Right lobe of liver (tissue), 6 donors: Measurements from ENCODE around the gene SRCAP. TPM values are rescaled to one million over a fixed set of nuclear protein-coding genes. Genes with fewer than 3 reads are reported as not detected.
A peak's percentile ranks its signal among the peaks of the same experiment; 100 is the strongest.

Source experiments
- ATAC-seq, 4 donors: fragments of 200-7000 bp; cut with Tn5 transposase; one replicate each; pipeline ENCODE4 v1.9.1; 2020; ENCODE audit warnings: mild to moderate bottlenecking in 4 of 4, moderate library complexity in 4 of 4
- DNase-seq, 3 donors: peaks; one replicate each; pipeline ENCODE4 v3.0.0-alpha.2; 2020
- H3K27ac ChIP-seq, 3 donors: fragments of 200-600 bp; one replicate each; pipeline ENCODE4 v1.8.0; 2022
- H3K27me3 ChIP-seq, 2 donors: fragments of 200-600 bp; one replicate each; pipeline ENCODE4 v1.8.0; 2022
- H3K36me3 ChIP-seq, 4 donors: fragments of 200-600 bp; sonication (generic) in 1 of 4; one replicate each; pipeline versions ENCODE4 v1.5.1 to v1.8.0; 2017 to 2022; ENCODE audit warnings: control low read depth in 1 of 4
- H3K4me1 ChIP-seq, 4 donors: fragments of 200-600 bp; sonication (generic) in 1 of 4; one replicate each; pipeline versions ENCODE4 v1.5.1 to v1.8.0; 2017 to 2022; ENCODE audit warnings: control low read depth in 1 of 4
- H3K4me3 ChIP-seq, 3 donors: fragments of 200-600 bp; one replicate each; pipeline ENCODE4 v1.8.0; 2022
- H3K9me3 ChIP-seq, 4 donors: fragments of 200-600 bp; sonication (generic) in 1 of 4; one replicate each; pipeline versions ENCODE4 v1.5.1 to v1.8.0; 2017 to 2022; ENCODE audit warnings: control low read depth in 1 of 4
- CTCF ChIP-seq, 4 donors: fragments of 200-600 bp in 3 of 4; fragments of 450-650 bp in 1 of 4; IDR thresholded peaks; one replicate each; pipeline versions ENCODE4 v1.5.1 to v1.8.0; 2016 to 2022; ENCODE audit warnings: antibody characterized with exemption in 4 of 4, mild to moderate bottlenecking in 2 of 4
- POLR2A ChIP-seq: fragments of 450-650 bp; IDR thresholded peaks from one replicate; pipeline ENCODE4 v1.6.1; 2017; ENCODE audit warnings: antibody characterized with exemption, mild to moderate bottlenecking
- WGBS: methylation state at CpG from one replicate; pipeline ENCODE4 v1.1.6; 2018; ENCODE audit warnings: low coverage, low lambda C conversion rate; ENCODE audit not compliant: insufficient coverage; ENCODE audit errors: missing lambda C conversion rate; 5-methylcytosine and 5-hydroxymethylcytosine counted together
- intact Hi-C, 2 donors: fragments of 100-400 bp; cut with DNase I; formaldehyde crosslinking; loops; one replicate each; pipeline versions ENCODE4 v1.11.2 to v1.14.1; 2022
- total RNA-seq, 6 experiments: library from RNA; depleted of rRNA in 2 of 6; stranded (reverse); fragments of >200 nt in 2 of 6; fragmentation: NEBNext Ultra II Directional in 3 of 6; extraction: Animal tissue kit (Norgen Biotek cat#: 25700) in 3 of 6; gene quantifications; one replicate each; pipeline versions ENCODE4 v1.1.0 to v1.2.4, GENCODE V29; 2016 to 2023
- donor health status: DM: no; HTN: yes; CAD: no.
- donor health status: DM: no; HTN: no; CAD: no.
- donor health status: DM: no; HTN: no; CAD: no.
- donor health status: DM: no; HTN: yes; CAD: no.
- donor health status: DM: no; HTN: yes; CAD: no.

The SRCAP gene
- total RNA-seq, 6 experiments from 2014 or later = 12.1 to 31.3 (median 22.6) TPM

GRCh38 chr16:30655815-30656347, 43.1 kb upstream of the SRCAP start:
- Histone ChIP-seq H3K27ac (no peak overlapping the region), H3K4me3 (no peak overlapping the region), H3K36me3 (peaks cover 0 to 43% (median 19%) of the 10 kb centered on the region in 4 donors), H3K9me3 (no peaks in the 10 kb centered on the region), H3K27me3 (no peaks in the 10 kb centered on the region), H3K4me1 (peaks cover 0 to 22% (median 10%) of the 10 kb centered on the region in 4 donors)
- DNase-seq (no peak), ATAC-seq (no peak)
- no peak for TF ChIP-seq POLR2A
- no peak for TF ChIP-seq CTCF (IDR thresholded peaks at IDR 0.05)
- WGBS = 98% methylated on average over 11 of the region's 12 CpGs
- intact Hi-C loops = no loop called here

- no peaks in the 10 kb centered on the region for H3K27me3 ChIP-seq
- DNase-seq (no peak), ATAC-seq (no peak)
- no peaks in the 10 kb centered on the region for H3K9me3 ChIP-seq
- H3K4me1 ChIP-seq = peaks cover 0 to 27% (median 10%) of the 10 kb centered on the region in 4 donors
- H3K27ac ChIP-seq = no peak overlapping the region
- H3K4me3 ChIP-seq = no peak overlapping the region
- intact Hi-C loops = no loop called here
- TF ChIP-seq POLR2A (no peak), CTCF (IDR thresholded peaks at IDR 0.05) (no peak)
- peaks cover 0 to 48% (median 19%) of the 10 kb centered on the region in 4 donors for H3K36me3 ChIP-seq
- 89% methylated on average over 8 of the region's 8 CpGs for WGBS
Measured at GRCh38 chr16:30656388-30656787, 42.6 kb upstream of the SRCAP start.

GRCh38 chr16:30656974-30657865, 41.8 kb upstream of the SRCAP start:
- peak in 1 of 4 donors; percentile 0 for ATAC-seq
- intact Hi-C loops = no loop called here

More at GRCh38 chr16:30656974-30657865, 41.8 kb upstream of the SRCAP start:
- WGBS = 15% methylated on average over 18 of the region's 32 CpGs
- Histone ChIP-seq H3K27me3 (no peaks in the 10 kb centered on the region), H3K9me3 (no peaks in the 10 kb centered on the region), H3K4me3 (peak overlapping the region; percentile 25 to 54 (median 41)), H3K27ac (peak overlapping the region; percentile 64 to 84 (median 80)), H3K4me1 (peaks cover 0 to 29% (median 10%) of the 10 kb centered on the region in 4 donors), H3K36me3 (peaks cover 0 to 57% (median 21%) of the 10 kb centered on the region in 4 donors)
- TF ChIP-seq CTCF (IDR thresholded peaks at IDR 0.05) (no peak), POLR2A (no peak)
- no peak for DNase-seq
